Thoracic aorta (tissue), 2 donors: Measurements from ENCODE around the gene KAZN. TPM values are rescaled to one million over a fixed set of nuclear protein-coding genes. Genes with fewer than 3 reads are reported as not detected.

Experiments
- ATAC-seq: fragments of 150-250 bp; one replicate; pipeline ENCODE4 v1.8.0; 2017; ENCODE audit warnings: low read depth; ENCODE audit not compliant: insufficient number of reproducible peaks, low FRiP score
- DNase-seq: peaks from one replicate; pipeline ENCODE4 v3.0.0-alpha.2; 2020; ENCODE audit warnings: low spot score
- H3K27ac ChIP-seq, 2 donors: fragments of 200-600 bp; sonication (generic); 1 replicate in 1 of 2; 2 replicates in 1 of 2; pipeline ENCODE4 v1.5.1; 2016; ENCODE audit warnings: mild to moderate bottlenecking in 2 of 2, moderate library complexity in 2 of 2
- H3K27me3 ChIP-seq: fragments of 200-600 bp; sonication (generic); replicated peaks from 2 replicates; pipeline ENCODE4 v1.6.0; 2016; ENCODE audit warnings: mild to moderate bottlenecking; ENCODE audit not compliant: insufficient read depth
- H3K36me3 ChIP-seq: fragments of 200-600 bp; sonication (generic); one replicate; pipeline ENCODE4 v1.5.1; 2016
- H3K4me1 ChIP-seq, 2 donors: fragments of 200-600 bp; sonication (generic); 1 replicate in 1 of 2; 2 replicates in 1 of 2; pipeline versions ENCODE4 v1.5.1 to v1.6.0; 2016; ENCODE audit warnings: low read depth in 2 of 2, mild to moderate bottlenecking in 1 of 2; ENCODE audit not compliant: control insufficient read depth in 1 of 2
- H3K4me3 ChIP-seq: fragments of 200-600 bp; sonication (generic); 2 replicates; pipeline ENCODE4 v1.5.1; 2016; ENCODE audit warnings: mild to moderate bottlenecking
- H3K9me3 ChIP-seq: fragments of 200-600 bp; sonication (generic); 2 replicates; pipeline ENCODE4 v1.5.1; 2016
- total RNA-seq, 2 donors: library from RNA; depleted of rRNA; stranded (reverse); fragments of >200 nt; gene quantifications; one replicate each; pipeline versions ENCODE4 v1.1.0 to v1.2.3, GENCODE V29; 2016
- TF ChIP-seq, protein P1 (sequence below): fragments of 200-600 bp; sonication (generic); IDR thresholded peaks from one replicate; pipeline ENCODE4 v1.5.1; 2019; ENCODE audit warnings: antibody characterized with exemption

The KAZN gene
- total RNA-seq, 2 donors from 2014 or later: 17.4 to 30.3 TPM

DNA sequence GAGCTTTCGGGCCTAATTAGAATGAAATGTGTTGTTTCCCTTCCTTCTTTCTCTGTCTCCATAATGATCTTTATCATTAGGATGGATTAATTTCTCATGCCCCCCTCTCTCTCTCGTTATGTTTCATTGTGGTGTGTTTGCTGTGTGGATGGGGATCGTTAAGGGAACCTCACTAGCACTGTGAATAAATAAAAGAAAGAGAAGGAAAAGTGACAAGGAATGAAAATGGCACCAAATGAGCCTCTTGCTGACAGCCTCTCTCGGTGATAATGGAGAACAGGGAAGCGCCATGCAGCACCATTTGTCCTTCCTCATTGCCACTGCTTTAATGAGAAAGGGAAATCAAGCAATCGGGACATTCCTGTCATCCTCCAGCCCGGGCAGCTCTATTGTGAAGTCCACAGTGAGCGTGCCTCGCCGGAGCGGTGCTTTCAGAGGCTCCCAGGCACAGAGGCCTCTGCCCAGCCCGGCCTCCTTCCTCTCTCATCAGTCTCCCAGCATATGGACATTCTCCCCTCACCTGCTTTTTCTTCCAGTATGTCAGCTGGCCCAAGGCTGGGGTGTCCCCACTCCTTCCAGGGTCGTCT, 289.4 kb downstream of the KAZN start:
- ATAC-seq (no peak), DNase-seq (no peak)
- TF ChIP-seq, protein P1, sequence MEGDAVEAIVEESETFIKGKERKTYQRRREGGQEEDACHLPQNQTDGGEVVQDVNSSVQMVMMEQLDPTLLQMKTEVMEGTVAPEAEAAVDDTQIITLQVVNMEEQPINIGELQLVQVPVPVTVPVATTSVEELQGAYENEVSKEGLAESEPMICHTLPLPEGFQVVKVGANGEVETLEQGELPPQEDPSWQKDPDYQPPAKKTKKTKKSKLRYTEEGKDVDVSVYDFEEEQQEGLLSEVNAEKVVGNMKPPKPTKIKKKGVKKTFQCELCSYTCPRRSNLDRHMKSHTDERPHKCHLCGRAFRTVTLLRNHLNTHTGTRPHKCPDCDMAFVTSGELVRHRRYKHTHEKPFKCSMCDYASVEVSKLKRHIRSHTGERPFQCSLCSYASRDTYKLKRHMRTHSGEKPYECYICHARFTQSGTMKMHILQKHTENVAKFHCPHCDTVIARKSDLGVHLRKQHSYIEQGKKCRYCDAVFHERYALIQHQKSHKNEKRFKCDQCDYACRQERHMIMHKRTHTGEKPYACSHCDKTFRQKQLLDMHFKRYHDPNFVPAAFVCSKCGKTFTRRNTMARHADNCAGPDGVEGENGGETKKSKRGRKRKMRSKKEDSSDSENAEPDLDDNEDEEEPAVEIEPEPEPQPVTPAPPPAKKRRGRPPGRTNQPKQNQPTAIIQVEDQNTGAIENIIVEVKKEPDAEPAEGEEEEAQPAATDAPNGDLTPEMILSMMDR: no peak
- H3K4me3 ChIP-seq: no peak overlapping the region
- H3K4me1 ChIP-seq: peaks cover 3 to 13% of the 10 kb centered on the region in 2 donors
- H3K27ac ChIP-seq: no peak overlapping the region
- no peaks in the 10 kb centered on the region for H3K9me3 ChIP-seq
- no peaks in the 10 kb centered on the region for H3K27me3 ChIP-seq
- no peaks in the 10 kb centered on the region for H3K36me3 ChIP-seq

DNA sequence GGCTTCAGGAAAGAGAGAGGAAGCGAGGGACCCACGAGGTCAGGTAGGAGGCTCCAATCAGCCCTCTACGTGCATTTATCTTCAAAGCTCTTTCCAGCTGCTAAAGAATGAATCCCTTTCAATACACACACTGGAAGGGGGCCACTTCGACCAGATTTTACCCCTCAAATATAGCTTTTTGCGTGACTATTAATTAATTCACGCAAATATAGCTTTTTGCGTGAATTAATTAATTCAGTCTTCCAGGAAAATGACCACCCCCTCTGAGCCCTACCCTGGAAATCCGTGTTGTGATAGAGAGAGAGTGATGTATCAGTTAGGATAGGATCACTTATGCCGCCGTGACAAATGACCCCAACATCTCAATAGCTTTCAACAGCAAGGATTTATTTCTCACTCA, 289.9 kb downstream of the KAZN start:
- no peak overlapping the region for H3K4me3 ChIP-seq
- H3K27ac ChIP-seq: no peak overlapping the region
- no peak for DNase-seq
- H3K36me3 ChIP-seq: no peaks in the 10 kb centered on the region
- TF ChIP-seq, protein P1: no peak
- ATAC-seq: no peak
- H3K9me3 ChIP-seq: no peaks in the 10 kb centered on the region
- H3K4me1 ChIP-seq: peaks cover 3 to 13% of the 10 kb centered on the region in 2 donors
- H3K27me3 ChIP-seq: no peaks in the 10 kb centered on the region

DNA sequence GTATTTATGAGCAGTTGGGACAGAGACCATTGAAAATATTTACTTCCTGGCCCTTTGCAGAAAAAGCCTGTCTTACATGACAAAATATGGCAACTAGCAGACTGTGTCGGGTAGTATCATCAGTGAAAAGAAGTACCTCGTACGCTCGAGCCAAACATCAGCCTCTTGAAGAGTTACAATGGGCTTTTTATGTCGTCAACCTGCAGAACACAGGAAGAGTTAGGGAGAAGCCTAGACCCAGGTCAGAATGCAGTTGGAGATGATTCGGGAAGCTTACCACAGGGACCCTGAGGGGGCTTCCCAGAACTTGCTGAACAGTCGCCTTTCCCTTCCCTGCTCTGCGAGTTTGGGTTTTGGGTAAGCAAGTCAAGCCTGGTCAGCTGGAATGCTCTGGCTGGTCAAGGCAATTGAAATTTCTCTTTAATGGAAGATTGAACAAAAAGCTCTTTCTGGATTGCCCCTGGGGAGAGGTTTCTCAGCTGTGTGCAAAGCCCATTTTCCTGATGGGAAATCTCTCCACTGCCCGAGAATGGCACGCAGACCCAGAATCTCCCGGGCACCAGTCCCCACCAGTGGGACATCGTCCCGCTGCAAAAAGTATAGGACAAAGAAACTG, 291.4 kb downstream of the KAZN start:
- ATAC-seq (no peak), DNase-seq (no peak)
- TF ChIP-seq, protein P1: no peak
- no peaks in the 10 kb centered on the region for H3K9me3 ChIP-seq
- H3K4me1 ChIP-seq: peaks cover 3 to 13% of the 10 kb centered on the region in 2 donors
- no peaks in the 10 kb centered on the region for H3K27me3 ChIP-seq
- H3K4me3 ChIP-seq: no peak overlapping the region
- H3K27ac ChIP-seq: no peak overlapping the region
- H3K36me3 ChIP-seq: no peaks in the 10 kb centered on the region

DNA sequence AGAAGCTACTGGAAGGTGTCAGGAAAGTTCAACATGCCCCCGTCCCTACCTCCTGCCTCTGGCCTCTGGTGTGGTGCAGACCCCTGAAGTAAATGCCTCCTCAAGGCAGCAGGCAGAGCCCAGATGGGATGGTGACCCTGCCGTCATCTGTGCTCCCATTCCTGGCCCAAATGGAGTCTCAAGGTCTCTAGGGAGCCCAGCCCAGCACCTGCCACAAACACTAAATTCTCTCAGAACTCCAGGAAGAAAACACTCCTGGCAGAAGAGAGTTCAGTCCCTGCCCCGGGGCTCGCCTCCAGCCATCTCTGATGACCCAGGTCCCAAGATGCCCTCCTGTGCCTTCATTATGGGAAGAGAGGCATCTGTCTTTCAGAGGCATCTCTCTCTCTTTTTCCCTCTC, 293.5 kb downstream of the KAZN start:
- peaks cover 3 to 13% of the 10 kb centered on the region in 2 donors for H3K4me1 ChIP-seq
- ATAC-seq (no peak), DNase-seq (no peak)
- H3K36me3 ChIP-seq: no peaks in the 10 kb centered on the region
- H3K27ac ChIP-seq: no peak overlapping the region
- no peaks in the 10 kb centered on the region for H3K9me3 ChIP-seq
- H3K4me3 ChIP-seq: no peak overlapping the region
- H3K27me3 ChIP-seq: no peaks in the 10 kb centered on the region
- TF ChIP-seq, protein P1: no peak

DNA sequence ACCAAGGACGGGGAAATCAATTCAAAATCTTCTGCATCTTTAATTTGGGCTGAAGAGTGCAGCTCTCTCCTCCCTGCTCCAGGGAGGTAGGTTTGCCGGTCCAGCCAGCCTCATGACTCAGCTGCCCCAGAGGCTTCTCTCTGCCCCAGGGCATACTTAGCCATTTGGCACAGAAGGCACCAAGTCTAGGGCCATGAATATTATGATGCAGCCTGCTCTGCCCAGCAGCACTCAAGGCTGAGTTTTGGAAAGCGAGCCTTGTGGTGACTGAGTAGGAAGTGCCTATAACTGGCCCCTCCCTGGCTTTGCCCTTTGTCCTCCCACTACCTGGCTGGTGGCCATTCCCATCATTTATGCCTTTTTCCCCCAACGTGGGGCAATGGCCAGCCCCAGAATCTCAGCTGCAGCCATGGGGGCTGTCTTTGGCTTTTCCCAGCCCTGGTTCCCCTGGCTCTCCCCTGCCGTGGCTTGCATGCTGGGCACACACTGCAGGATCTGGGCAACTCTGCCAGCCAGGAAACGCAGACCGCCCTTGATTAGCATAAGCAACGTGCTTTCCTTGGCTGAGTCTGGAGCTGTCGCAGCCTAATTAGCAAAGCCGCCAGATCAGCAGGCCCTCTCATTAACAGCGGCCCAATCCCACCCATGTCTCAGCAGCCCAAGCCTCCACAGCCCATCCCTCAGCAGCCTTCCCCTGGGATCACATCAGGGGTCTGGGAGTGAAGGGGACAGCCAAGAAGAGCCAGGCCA, 296.5 kb downstream of the KAZN start:
- Histone ChIP-seq H3K9me3 (no peaks in the 10 kb centered on the region), H3K4me3 (no peak overlapping the region), H3K27ac (no peak overlapping the region), H3K36me3 (no peaks in the 10 kb centered on the region), H3K27me3 (no peaks in the 10 kb centered on the region), H3K4me1 (peaks cover 3 to 13% of the 10 kb centered on the region in 2 donors)
- TF ChIP-seq, protein P1: no peak
- ATAC-seq (no peak), DNase-seq (no peak)
